C4-2B (cell line): ENCODE results near the gene ZNF414.
A peak's percentile ranks its signal among the peaks of the same experiment; 100 is the strongest.

Experiments
- ZFX ChIP-seq: fragments of 450-650 bp; IDR thresholded peaks from 2 replicates; pipeline ENCODE4 v1.6.1; 2017
- TF ChIP-seq, protein P1 (sequence below): fragments of 450-650 bp; conservative IDR thresholded peaks from 2 replicates; pipeline ENCODE4 v1.5.1; 2017; ENCODE audit warnings: mild to moderate bottlenecking

DNA sequence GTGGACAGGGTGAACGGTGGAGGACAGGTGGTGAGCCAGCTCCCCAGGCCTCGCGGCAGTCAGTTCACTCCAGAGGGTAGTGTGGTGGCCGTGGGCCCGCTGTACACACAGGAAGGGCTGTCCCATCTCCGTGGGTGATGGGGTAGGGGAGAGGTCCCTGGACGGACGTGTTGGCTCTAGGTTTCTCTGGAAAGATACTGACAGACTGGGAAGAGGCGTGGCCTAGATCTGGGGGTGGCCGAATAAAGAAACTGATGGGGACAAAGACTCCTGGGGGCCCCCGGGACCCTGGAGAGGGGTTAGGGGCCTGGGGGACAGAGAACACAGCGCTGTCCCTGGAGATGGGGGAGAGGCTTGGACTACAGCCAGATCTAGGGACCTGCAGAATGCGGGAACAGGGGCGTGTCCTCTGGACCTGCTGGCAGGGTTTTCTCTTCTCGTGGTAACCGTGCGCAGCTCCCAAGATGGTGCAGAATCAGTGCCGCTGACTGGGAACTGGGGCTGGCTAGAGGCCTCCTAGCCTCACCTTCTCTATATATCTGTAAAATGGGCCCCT lies 7.5 kb downstream of the ZNF414 start:
- TF ChIP-seq, protein P1, sequence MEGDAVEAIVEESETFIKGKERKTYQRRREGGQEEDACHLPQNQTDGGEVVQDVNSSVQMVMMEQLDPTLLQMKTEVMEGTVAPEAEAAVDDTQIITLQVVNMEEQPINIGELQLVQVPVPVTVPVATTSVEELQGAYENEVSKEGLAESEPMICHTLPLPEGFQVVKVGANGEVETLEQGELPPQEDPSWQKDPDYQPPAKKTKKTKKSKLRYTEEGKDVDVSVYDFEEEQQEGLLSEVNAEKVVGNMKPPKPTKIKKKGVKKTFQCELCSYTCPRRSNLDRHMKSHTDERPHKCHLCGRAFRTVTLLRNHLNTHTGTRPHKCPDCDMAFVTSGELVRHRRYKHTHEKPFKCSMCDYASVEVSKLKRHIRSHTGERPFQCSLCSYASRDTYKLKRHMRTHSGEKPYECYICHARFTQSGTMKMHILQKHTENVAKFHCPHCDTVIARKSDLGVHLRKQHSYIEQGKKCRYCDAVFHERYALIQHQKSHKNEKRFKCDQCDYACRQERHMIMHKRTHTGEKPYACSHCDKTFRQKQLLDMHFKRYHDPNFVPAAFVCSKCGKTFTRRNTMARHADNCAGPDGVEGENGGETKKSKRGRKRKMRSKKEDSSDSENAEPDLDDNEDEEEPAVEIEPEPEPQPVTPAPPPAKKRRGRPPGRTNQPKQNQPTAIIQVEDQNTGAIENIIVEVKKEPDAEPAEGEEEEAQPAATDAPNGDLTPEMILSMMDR = peak; percentile 72; the same call in 1 of the 2 replicates
- TF ChIP-seq ZFX = 0 out of 2 replicates have a peak, but pooled peaks have one; percentile 4
